OCI-LY1 (cell line): ENCODE results near the gene ANKUB1.

Source experiments
- EZH2 ChIP-seq: fragments of 200-600 bp; sonication (generic), shearing (Covaris generic); IDR thresholded peaks from 2 replicates; pipeline ENCODE4 v1.8.0; 2017; ENCODE audit warnings: borderline replicate concordance, mixed run types, mild to moderate bottlenecking, antibody characterized with exemption, low read length, moderate library complexity, mixed read lengths
- TF ChIP-seq, protein P1 (sequence below): fragments of 200-600 bp; sonication (generic), shearing (Covaris generic); IDR thresholded peaks from 2 replicates; pipeline ENCODE4 v1.5.1; 2017; ENCODE audit warnings: mild to moderate bottlenecking, antibody characterized with exemption, low read length, moderate library complexity, mixed read lengths

GRCh38 chr3:149790698-149791097 is 1.7 kb downstream of the ANKUB1 start:
- TF ChIP-seq, protein P1, sequence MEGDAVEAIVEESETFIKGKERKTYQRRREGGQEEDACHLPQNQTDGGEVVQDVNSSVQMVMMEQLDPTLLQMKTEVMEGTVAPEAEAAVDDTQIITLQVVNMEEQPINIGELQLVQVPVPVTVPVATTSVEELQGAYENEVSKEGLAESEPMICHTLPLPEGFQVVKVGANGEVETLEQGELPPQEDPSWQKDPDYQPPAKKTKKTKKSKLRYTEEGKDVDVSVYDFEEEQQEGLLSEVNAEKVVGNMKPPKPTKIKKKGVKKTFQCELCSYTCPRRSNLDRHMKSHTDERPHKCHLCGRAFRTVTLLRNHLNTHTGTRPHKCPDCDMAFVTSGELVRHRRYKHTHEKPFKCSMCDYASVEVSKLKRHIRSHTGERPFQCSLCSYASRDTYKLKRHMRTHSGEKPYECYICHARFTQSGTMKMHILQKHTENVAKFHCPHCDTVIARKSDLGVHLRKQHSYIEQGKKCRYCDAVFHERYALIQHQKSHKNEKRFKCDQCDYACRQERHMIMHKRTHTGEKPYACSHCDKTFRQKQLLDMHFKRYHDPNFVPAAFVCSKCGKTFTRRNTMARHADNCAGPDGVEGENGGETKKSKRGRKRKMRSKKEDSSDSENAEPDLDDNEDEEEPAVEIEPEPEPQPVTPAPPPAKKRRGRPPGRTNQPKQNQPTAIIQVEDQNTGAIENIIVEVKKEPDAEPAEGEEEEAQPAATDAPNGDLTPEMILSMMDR = no peak
- no peak for TF ChIP-seq EZH2
